Activated effector memory CD4-positive, alpha-beta T cell treated with anti-CD3 and anti-CD28 coated beads, Interleukin-2, amount 50 U/mL, for 16 hours (primary cell): ENCODE data around the gene DHRS1.

Experiments
- DNase-seq: peaks from one replicate; pipeline ENCODE4 v3.0.0-alpha.2; 2020

Gene DHRS1

GRCh38 chr14:24280797-24281460 lies 18.7 kb downstream of the DHRS1 start:
- no peak for DNase-seq

DNA sequence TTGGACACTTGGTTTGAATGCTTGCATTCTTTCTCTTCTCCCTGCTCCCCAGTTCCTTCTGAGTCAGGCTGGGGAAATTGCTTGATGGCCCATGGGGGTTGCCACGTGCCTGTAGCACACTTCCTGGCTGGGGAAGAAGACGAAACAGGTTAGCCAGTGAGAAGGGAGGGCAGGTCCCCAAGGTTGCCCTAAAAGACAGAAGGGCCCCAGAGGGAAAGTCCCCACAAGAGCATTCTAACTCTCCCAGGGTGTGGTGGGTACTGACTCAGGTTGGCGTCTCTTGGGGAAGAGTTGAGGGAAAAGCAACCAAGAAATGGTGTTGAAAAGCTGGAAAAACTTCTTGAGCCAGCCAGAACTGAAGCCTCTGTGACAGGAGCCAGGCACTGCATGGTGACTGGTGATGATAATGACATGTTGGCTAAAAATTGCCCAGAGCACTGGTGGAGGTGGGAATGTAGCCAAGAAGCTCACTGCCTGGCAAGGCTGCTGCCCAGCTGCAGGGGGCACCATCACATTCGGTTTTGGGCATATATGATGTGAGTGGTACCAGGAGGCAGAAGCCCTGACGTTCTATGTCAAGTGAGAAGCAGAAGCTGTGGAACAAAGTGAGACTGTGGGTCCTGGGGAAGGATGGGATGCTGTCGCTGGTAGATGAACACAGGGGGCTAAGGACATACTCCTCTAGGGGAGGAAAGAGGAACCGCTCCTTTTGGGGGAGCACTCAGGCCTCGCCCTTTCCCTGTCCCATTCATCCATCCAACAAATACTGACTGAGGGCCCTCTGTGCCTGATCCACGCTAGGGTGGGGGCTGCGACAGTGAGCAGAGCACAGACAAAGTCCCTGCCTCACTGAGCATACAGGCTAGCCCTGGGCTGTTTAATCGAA lies 20.0 kb downstream of the DHRS1 start:
- DNase-seq: peak; percentile 80

- no peak for DNase-seq
These were observed 21.2 kb downstream of the DHRS1 start for GRCh38 chr14:24278424-24278823.

- DNase-seq: no peak
These were observed 21.8 kb downstream of the DHRS1 start for GRCh38 chr14:24277606-24278321.

DNA sequence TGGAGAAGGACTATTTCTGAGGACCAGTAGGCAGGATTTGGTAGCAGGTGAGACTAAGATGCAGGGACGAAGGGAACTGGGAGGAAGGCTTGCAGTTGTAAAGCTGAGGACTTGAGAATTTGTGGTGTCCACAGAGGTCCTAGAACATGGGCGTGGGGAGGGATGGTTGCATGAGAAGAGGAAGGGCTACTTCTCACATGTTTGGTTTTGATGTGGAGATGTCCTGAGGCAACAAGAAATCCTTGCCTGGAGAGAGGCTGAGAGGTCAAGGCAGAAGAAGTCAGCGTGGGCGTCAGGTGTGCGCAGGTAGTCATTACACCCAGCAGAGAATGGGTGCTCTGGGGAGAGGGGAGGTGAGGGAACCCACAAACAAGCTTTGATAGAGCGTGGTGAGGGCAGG lies 22.5 kb downstream of the DHRS1 start:
- DNase-seq: no peak

DNA sequence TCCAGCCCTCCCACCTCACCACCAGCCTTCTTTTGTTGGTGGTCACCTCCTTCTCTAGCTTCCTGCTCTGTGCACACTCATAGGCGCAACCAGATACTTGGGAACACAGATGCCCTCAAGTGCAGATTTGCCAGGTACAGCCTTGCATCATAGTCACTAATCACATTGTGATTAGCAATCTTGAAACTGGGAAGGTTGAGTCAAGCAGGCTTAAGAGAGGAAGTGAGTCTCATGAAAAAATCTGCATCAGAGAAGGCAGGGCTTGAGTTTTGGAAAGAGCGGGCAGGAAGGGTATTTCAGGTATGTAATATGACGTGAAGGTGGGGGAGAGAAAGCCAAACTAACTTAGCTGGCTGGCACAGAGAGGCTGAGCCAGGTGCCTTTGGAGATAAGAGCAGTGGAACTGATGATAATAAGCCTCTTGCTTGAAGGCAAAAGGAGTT lies 25.5 kb downstream of the DHRS1 start:
- DNase-seq: peak; percentile 76

GRCh38 chr14:24273422-24273998 lies 26.1 kb downstream of the DHRS1 start:
- DNase-seq: no peak

- no peak for DNase-seq
These were observed 27.1 kb downstream of the DHRS1 start for GRCh38 chr14:24272467-24272866.

DNA sequence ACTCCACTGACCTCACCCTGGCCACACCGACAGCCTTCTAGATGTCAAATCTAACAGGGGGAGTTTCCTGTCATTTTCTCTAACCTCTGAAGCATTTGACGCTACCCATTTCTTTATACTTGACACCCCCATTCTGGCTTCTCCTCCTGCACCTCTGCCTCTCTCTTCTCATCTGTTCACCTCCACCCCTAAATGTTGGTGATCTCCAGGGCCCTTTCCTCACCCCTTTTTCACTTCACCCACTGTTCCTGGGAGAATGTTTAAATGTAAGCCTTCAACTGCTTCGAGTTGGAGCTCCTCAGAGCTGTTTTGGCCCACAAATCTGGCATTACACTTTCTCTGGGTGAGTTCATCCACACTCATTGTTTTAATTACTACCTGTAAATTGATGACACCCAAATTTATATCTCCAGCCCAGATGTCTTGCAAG lies 27.7 kb downstream of the DHRS1 start:
- DNase-seq: no peak

- peak; percentile 96 for DNase-seq
These were observed 28.3 kb downstream of the DHRS1 start, which contains the start of gene RABGGTA for GRCh38 chr14:24271134-24271833. Gene RABGGTA, minus strand, starts transcription at chr14:24271597. Its CDS starts 482 bp downstream, at chr14:24271115.

DNA sequence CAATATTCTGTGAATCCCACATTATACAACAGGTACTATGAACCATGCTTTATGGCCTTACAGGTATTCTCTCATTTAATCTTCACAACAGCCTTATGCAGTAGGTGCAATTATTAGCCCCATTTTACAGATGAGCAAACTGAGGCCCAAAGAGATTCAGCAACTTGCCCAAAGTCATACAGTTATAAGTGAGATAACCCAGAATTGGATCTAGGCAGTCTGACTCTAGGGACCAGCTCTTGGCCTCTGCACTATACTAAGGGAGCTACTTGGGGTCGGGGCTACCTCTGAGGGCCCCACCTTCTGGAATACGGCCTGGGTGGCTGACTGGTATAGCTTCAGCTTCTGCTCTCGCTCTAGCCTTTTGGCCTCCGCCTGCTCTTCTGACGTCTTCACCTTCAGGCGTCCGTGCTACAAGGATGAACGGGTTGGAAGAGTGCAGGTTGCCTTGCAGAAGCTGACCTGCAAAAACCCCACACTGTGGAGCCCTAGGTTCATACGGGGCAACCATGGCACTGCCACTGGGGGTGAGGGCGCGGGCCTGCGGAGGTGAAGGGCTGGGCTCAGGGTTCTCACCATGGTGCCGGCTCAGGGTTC lies 28.9 kb downstream of the DHRS1 start:
- no peak for DNase-seq

GRCh38 chr14:24269910-24270536 lies 29.6 kb downstream of the DHRS1 start:
- no peak for DNase-seq

- no peak for DNase-seq
These were observed 30.2 kb downstream of the DHRS1 start for GRCh38 chr14:24269368-24269767.

DNA sequence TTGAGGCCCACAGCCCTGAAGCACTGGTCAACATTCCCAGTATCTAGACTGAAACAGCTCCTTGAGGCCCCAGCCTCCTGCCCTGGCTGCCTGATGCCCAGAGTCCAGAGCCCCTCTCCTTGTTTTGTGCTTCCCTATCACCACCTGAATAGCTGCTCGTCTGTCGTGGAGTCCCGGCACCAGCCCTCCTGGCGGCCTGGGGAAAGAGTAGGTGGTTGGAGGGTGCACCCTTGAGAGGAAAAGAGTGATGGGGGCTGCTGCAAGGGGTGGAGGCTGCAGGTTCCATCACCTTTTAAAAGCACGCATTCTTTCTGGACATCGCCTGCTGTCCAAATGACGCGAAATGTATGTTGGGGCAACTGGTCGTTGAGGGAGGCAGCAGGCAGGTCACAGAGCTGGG lies 31.4 kb downstream of the DHRS1 start:
- DNase-seq: no peak

- DNase-seq: no peak
These were observed 32.1 kb downstream of the DHRS1 start for GRCh38 chr14:24267516-24267915.

GRCh38 chr14:24266344-24267244 lies 33.0 kb downstream of the DHRS1 start:
- no peak for DNase-seq

DNA sequence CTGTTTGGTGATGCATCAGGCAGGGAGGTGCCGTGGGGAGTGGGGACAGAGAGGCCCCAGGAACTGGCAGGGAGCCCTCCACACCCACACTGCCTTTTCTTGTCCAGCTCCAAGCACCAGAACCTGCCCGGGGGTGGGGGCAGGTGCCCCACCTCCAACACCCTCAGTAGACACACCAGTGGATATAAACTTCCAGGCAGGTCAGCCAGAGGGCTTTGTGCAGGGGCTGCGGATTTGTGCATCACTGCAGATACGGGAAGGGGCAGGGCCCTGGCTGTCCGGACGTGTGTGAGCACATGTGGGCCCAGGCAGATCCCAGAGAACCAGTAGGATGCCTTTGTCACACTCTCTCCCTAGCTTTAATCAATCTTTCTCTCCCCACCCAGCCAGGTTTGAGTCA lies 35.3 kb downstream of the DHRS1 start:
- no peak for DNase-seq

DNA sequence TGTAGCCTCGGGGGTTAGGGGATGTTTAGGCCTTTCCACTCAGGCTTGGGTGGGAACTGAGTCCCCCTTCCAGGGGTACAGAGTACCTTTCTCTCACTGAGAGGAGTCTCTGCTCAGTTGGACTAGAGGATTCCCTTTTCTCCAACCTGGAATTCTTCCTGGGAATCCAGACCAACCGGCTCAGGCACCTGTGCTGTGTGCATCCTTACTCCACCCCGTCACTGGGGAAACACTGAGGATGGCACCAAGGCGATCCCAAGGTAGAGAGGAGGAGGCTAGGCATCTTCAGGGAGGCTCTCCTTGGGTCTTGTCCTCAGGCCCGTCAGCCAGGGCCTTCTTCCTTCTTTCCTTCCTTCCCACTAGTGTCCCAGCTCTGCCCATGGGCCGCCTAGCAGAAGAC lies 35.7 kb downstream of the DHRS1 start:
- DNase-seq: no peak

DNA sequence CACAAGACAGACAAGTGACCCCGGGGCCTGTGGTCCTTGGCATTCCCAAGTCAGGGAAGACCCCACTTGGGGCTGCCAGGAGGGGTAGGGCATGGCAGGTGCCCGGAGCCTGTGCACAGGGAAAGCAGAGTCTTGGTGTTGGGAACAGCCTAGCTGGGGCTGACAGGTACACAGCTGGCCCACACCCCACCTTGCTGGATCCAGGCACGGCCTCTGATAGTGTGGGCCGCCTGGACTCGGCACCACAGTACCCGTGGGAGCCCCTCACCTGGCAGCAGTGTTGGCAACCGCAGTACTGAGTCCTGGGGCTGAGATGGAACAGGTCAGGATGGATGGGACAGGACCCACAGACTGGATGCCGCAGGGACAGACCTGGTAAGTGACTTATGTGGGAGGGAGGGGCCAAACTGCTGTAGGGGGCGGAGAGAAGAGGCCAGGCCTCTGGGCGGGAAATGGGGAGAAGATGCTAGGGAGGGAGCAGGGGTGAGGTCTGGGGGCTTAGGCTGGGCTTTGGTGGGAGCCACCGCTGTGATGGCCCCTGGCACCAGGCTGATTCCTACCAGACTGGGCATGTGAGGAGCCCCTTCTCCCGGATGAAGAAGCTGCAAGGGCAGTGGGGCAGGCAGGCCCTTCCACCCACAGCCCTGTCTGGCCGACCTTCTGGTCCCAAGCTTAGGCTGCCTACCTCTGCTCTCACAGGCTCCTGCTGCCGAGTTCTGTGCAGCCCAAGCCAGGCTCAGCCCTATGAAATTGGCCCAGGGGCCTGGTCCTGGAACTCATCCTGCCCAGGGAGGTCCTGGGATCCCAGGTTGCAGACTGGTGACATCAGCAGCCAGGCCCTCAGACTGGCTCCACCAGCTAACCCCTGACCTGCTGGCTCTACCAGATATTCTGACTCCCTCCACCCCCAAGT lies 36.5 kb downstream of the DHRS1 start, which contains the start of gene TGM1:
Gene TGM1 (minus strand): TSS at position 357 of the 913 bp plus-strand sequence. CDS start 825 bp downstream, outside the sequence.
- DNase-seq: no peak
